Measurements from ENCODE around the gene ANKRD13D. TPM values are rescaled to one million over a fixed set of nuclear protein-coding genes. Genes with fewer than 3 reads are reported as not detected.

Gene ANKRD13D
- total and polyA plus RNA-seq, 2 of the 8 experiments (the other 6 are each of a cell fraction or from before 2014, with no cell fraction given): 24.9 to 26.5 TPM

DNA sequence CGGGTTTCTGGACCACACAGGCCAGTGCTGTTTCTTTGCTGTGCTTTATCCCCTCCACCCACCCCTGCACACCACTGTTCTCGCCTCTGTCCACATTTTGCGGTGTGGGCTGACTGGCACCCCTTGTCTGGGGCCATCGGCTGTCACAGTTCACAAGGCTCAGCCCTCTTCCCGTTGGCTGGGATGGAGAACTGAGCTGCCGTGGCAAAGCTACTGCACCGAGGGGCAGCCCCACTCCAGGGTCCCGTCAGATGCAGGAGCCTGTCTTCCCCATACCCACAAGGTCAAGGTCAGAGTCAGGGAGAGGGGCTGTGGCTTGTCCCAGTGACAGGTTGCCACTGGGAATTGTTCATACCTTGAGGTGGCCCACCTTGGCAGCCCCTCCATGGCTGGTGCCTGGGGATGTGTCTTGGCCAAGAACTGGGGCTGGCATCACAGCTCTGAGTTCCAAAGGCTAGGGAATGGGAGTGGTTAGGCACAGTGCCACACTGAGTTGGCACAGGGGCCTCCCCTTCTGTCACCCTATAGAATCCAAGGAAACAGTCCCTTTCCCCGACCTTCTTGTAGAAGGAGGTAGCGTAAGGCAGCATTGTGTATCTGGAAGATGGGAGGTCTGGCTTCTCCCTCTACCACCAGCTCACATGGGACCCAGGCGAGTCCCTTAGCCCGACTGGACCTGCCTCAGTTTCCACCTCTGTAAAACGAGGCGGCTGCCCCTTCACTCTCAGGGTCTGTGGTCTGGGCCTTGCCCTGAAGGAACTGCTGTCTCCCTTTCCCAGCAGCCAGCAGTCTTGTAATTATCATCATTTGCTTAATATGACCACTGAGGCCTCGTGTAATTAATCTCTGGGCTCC lies 19.5 kb upstream of the ANKRD13D start (continued):
- TF ChIP-seq CHD2 (IDR thresholded peaks at IDR 0.05; ENCODE audit: low read length): no peak
- TF ChIP-seq RNF2 (IDR thresholded peaks at IDR 0.05; ENCODE audit: borderline replicate concordance, low read depth, low read length, missing control alignments, poor library complexity, severe bottlenecking): no peak
